ENCODE results near the gene ROPN1. TPM values are rescaled to one million over a fixed set of nuclear protein-coding genes. Genes with fewer than 3 reads are reported as not detected.

Gene ROPN1
- total RNA-seq, 1 donor: not detected

GRCh38 chr3:123951522-123952447 is 40.1 kb downstream of the ROPN1 start:
- no peak overlapping the region for H3K4me3 ChIP-seq (ENCODE audit: insufficient read depth, low read length)
- H4K20me1 ChIP-seq (ENCODE audit: insufficient read depth, low read length): no peaks in the 10 kb centered on the region
- H3K36me3 ChIP-seq (ENCODE audit: insufficient read depth, low read length): peaks cover 46% of the 10 kb centered on the region
- no peak for DNase-seq (ENCODE audit: insufficient read length, low spot score, missing footprints)
- H3K9me3 ChIP-seq (ENCODE audit: low read depth, low read length): no peaks in the 10 kb centered on the region
- H3K27me3 ChIP-seq (ENCODE audit: insufficient read depth, low read length): no peaks in the 10 kb centered on the region
- H3K4me1 ChIP-seq (ENCODE audit: insufficient read depth, low read length): peaks cover 19% of the 10 kb centered on the region
- peaks cover 9% of the 10 kb centered on the region for H3K79me2 ChIP-seq (ENCODE audit: insufficient read depth, low read length)
- H3K4me2 ChIP-seq (ENCODE audit: insufficient read depth, low read length): peak overlapping the region; percentile 16
- TF ChIP-seq, protein P1, sequence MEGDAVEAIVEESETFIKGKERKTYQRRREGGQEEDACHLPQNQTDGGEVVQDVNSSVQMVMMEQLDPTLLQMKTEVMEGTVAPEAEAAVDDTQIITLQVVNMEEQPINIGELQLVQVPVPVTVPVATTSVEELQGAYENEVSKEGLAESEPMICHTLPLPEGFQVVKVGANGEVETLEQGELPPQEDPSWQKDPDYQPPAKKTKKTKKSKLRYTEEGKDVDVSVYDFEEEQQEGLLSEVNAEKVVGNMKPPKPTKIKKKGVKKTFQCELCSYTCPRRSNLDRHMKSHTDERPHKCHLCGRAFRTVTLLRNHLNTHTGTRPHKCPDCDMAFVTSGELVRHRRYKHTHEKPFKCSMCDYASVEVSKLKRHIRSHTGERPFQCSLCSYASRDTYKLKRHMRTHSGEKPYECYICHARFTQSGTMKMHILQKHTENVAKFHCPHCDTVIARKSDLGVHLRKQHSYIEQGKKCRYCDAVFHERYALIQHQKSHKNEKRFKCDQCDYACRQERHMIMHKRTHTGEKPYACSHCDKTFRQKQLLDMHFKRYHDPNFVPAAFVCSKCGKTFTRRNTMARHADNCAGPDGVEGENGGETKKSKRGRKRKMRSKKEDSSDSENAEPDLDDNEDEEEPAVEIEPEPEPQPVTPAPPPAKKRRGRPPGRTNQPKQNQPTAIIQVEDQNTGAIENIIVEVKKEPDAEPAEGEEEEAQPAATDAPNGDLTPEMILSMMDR (IDR thresholded peaks at IDR 0.05; ENCODE audit: extremely low read depth, low read depth, low read length): no peak
- peak overlapping the region; percentile 44 for H2AFZ ChIP-seq (ENCODE audit: low read length)
- peak overlapping the region; percentile 43 for H3K27ac ChIP-seq (ENCODE audit: low read depth, low read length)

DNA sequence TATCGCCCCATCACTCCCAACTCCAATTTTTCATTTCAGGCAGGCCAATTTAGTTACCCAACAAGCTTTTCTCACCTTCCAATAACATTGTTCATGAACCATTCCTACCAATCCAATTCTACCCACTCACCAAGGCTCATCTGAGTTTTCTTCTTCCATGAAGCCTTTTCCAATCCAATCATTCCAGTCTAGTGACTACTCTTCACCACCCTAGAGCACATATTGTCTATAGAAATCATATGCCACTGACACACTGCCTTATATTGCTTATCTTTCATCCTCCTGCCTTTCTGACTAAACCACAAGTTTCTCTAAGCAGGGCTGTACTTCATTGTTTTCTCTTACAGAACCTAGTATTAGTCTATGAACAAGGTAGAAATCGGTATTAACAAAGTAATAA is 42.3 kb downstream of the ROPN1 start:
- peak overlapping the region; percentile 2 for H3K4me2 ChIP-seq (ENCODE audit: insufficient read depth, low read length)

DNA sequence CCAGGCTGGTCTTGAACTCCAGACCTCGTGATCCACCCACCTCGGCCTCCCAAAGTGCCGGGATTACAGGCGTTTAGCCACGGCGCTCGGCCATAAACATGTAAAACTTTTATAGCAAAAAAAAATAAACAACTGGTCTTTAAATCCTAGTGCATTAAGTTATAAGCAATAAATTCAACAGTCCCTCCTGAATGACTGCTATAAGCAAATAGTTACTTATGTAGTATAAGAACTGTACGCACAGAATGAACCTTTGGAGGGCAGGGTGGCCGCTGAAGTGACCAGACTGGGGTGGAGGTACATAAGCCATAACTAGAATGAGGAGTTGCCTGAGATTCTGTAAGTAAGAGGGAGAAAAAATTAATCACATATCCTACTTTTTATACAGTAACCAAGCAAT is 43.5 kb downstream of the ROPN1 start:
- peaks cover 19% of the 10 kb centered on the region for H3K4me1 ChIP-seq (ENCODE audit: insufficient read depth, low read length)
- peaks cover 7% of the 10 kb centered on the region for H3K79me2 ChIP-seq (ENCODE audit: insufficient read depth, low read length)
- no peak overlapping the region for H2AFZ ChIP-seq (ENCODE audit: low read length)
- peak overlapping the region; percentile 38 for H3K27ac ChIP-seq (ENCODE audit: low read depth, low read length)
- H3K9me3 ChIP-seq (ENCODE audit: low read depth, low read length): no peaks in the 10 kb centered on the region
- no peak for DNase-seq (ENCODE audit: insufficient read length, low spot score, missing footprints)
- H3K4me3 ChIP-seq (ENCODE audit: insufficient read depth, low read length): no peak overlapping the region
- H3K36me3 ChIP-seq (ENCODE audit: insufficient read depth, low read length): peaks cover 47% of the 10 kb centered on the region
- no peaks in the 10 kb centered on the region for H3K27me3 ChIP-seq (ENCODE audit: insufficient read depth, low read length)
- no peak overlapping the region for H3K4me2 ChIP-seq (ENCODE audit: insufficient read depth, low read length)
- H4K20me1 ChIP-seq (ENCODE audit: insufficient read depth, low read length): no peaks in the 10 kb centered on the region
- TF ChIP-seq, protein P1 (IDR thresholded peaks at IDR 0.05; ENCODE audit: extremely low read depth, low read depth, low read length): no peak

More for the DNA sequence above, 42.3 kb downstream of the ROPN1 start:
- Histone ChIP-seq H3K36me3 (ENCODE audit: insufficient read depth, low read length) (peaks cover 41% of the 10 kb centered on the region), H3K4me1 (ENCODE audit: insufficient read depth, low read length) (peaks cover 19% of the 10 kb centered on the region), H2AFZ (ENCODE audit: low read length) (no peak overlapping the region), H3K27me3 (ENCODE audit: insufficient read depth, low read length) (no peaks in the 10 kb centered on the region), H3K27ac (ENCODE audit: low read depth, low read length) (peak overlapping the region; percentile 38), H3K79me2 (ENCODE audit: insufficient read depth, low read length) (peaks cover 7% of the 10 kb centered on the region), H4K20me1 (ENCODE audit: insufficient read depth, low read length) (no peaks in the 10 kb centered on the region), H3K4me3 (ENCODE audit: insufficient read depth, low read length) (no peak overlapping the region), H3K9me3 (ENCODE audit: low read depth, low read length) (no peaks in the 10 kb centered on the region)
- TF ChIP-seq, protein P1 (IDR thresholded peaks at IDR 0.05; ENCODE audit: extremely low read depth, low read depth, low read length): no peak
- peak; percentile 62 for DNase-seq (ENCODE audit: insufficient read length, low spot score, missing footprints)

DNA sequence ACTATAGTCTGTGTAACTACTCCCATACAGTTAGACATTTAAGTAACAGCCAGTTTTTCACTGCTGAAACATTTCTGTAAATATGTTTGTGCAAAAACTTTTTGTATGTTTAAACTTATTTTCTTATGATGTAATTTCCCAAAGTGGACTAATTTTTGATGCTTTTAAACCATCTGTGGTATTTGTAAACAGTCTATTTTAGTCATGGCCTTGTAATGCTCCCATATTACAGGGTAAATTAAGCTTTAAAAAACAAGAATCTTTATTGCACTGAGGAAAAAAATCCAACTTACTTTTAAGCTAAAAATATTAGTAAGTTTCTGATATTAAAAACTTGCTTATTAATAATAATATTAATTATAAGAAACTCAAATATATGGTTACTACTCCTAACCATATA is 44.4 kb downstream of the ROPN1 start:
- no peak overlapping the region for H3K4me2 ChIP-seq (ENCODE audit: insufficient read depth, low read length)
- peaks cover 5% of the 10 kb centered on the region for H3K79me2 ChIP-seq (ENCODE audit: insufficient read depth, low read length)
- no peaks in the 10 kb centered on the region for H4K20me1 ChIP-seq (ENCODE audit: insufficient read depth, low read length)
- no peak overlapping the region for H2AFZ ChIP-seq (ENCODE audit: low read length)
- no peaks in the 10 kb centered on the region for H3K9me3 ChIP-seq (ENCODE audit: low read depth, low read length)
- peaks cover 45% of the 10 kb centered on the region for H3K36me3 ChIP-seq (ENCODE audit: insufficient read depth, low read length)
- H3K4me1 ChIP-seq (ENCODE audit: insufficient read depth, low read length): peaks cover 19% of the 10 kb centered on the region
- TF ChIP-seq, protein P1 (IDR thresholded peaks at IDR 0.05; ENCODE audit: extremely low read depth, low read depth, low read length): no peak
- no peak overlapping the region for H3K27ac ChIP-seq (ENCODE audit: low read depth, low read length)
- no peak overlapping the region for H3K4me3 ChIP-seq (ENCODE audit: insufficient read depth, low read length)
- no peaks in the 10 kb centered on the region for H3K27me3 ChIP-seq (ENCODE audit: insufficient read depth, low read length)
- DNase-seq (ENCODE audit: insufficient read length, low spot score, missing footprints): no peak
